Parathyroid adenoma (tissue), 2 donors: ENCODE data around the gene NUDT22.

Experiments used
- H2AFZ ChIP-seq: fragments of 300-600 bp; sonication (generic); one replicate; pipeline ENCODE4 v1.7.0; 2017; ENCODE audit warnings: antibody characterized with exemption, mild to moderate bottlenecking
- H3K27ac ChIP-seq: fragments of 300-600 bp; sonication (generic); one replicate; pipeline ENCODE4 v1.7.0; 2017
- H3K27me3 ChIP-seq: fragments of 300-600 bp; sonication (generic); one replicate; pipeline ENCODE4 v1.7.0; 2017; ENCODE audit warnings: low read length; ENCODE audit not compliant: control insufficient read depth, insufficient read depth
- H3K36me3 ChIP-seq: fragments of 300-600 bp; sonication (generic); one replicate; pipeline ENCODE4 v1.7.0; 2017; ENCODE audit warnings: low read length; ENCODE audit not compliant: control insufficient read depth, insufficient read depth
- H3K4me1 ChIP-seq: fragments of 300-600 bp; sonication (generic); one replicate; pipeline ENCODE4 v1.7.0; 2017; ENCODE audit warnings: control low read depth
- H3K4me2 ChIP-seq: fragments of 300-600 bp; sonication (generic); one replicate; pipeline ENCODE4 v1.7.0; 2017; ENCODE audit warnings: low read length
- H3K4me3 ChIP-seq: fragments of 300-600 bp; sonication (generic); one replicate; pipeline ENCODE4 v1.7.0; 2017; ENCODE audit warnings: low read depth, low read length
- H3K79me2 ChIP-seq: fragments of 300-600 bp; sonication (generic); one replicate; pipeline ENCODE4 v1.7.0; 2017; ENCODE audit warnings: control low read depth
- H3K9ac ChIP-seq: fragments of 300-600 bp; sonication (generic); one replicate; pipeline ENCODE4 v1.7.0; 2017; ENCODE audit warnings: mild to moderate bottlenecking
- H3K9me3 ChIP-seq: fragments of 300-600 bp; sonication (generic); one replicate; pipeline ENCODE4 v1.7.0; 2017; ENCODE audit warnings: low read length; ENCODE audit not compliant: control insufficient read depth
- TF ChIP-seq, protein P1 (sequence below): fragments of 300-600 bp; sonication (generic); IDR thresholded peaks from one replicate; pipeline ENCODE4 v1.7.0; 2017; ENCODE audit warnings: antibody characterized with exemption, mild to moderate bottlenecking
- donor health status: primary hyperparathyroidism.

Gene NUDT22

DNA sequence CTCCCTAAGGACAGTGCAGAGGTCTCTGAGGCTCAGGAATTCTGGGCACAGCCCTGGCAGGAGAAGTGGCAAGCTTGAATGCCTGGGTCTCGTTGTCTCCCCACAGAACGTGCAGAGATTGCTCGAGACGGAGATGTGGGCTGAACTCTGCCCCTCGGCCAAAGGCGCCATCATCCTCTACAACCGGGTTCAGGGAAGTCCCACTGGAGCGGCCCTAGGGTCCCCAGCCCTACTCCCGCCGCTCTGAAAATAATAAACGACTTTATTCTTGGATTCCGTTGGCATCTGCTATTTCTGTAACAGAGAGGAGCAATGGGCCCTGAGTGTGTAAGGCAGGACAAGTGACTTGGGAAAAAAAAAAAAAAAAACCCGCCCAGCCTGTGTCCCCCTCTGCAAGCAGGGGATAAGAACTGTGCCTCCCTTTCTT is 3.7 kb downstream of the NUDT22 start:
- TF ChIP-seq, protein P1, sequence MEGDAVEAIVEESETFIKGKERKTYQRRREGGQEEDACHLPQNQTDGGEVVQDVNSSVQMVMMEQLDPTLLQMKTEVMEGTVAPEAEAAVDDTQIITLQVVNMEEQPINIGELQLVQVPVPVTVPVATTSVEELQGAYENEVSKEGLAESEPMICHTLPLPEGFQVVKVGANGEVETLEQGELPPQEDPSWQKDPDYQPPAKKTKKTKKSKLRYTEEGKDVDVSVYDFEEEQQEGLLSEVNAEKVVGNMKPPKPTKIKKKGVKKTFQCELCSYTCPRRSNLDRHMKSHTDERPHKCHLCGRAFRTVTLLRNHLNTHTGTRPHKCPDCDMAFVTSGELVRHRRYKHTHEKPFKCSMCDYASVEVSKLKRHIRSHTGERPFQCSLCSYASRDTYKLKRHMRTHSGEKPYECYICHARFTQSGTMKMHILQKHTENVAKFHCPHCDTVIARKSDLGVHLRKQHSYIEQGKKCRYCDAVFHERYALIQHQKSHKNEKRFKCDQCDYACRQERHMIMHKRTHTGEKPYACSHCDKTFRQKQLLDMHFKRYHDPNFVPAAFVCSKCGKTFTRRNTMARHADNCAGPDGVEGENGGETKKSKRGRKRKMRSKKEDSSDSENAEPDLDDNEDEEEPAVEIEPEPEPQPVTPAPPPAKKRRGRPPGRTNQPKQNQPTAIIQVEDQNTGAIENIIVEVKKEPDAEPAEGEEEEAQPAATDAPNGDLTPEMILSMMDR: no peak
- Histone ChIP-seq H3K79me2 (no peaks in the 10 kb centered on the region), H3K27me3 (no peaks in the 10 kb centered on the region), H3K4me3 (peak overlapping the region; percentile 77), H3K27ac (peak overlapping the region; percentile 81), H3K4me1 (peaks cover 7% of the 10 kb centered on the region), H3K9ac (no peak overlapping the region), H3K4me2 (peak overlapping the region; percentile 89), H3K36me3 (no peaks in the 10 kb centered on the region), H3K9me3 (no peaks in the 10 kb centered on the region), H2AFZ (peak overlapping the region; percentile 76)

DNA sequence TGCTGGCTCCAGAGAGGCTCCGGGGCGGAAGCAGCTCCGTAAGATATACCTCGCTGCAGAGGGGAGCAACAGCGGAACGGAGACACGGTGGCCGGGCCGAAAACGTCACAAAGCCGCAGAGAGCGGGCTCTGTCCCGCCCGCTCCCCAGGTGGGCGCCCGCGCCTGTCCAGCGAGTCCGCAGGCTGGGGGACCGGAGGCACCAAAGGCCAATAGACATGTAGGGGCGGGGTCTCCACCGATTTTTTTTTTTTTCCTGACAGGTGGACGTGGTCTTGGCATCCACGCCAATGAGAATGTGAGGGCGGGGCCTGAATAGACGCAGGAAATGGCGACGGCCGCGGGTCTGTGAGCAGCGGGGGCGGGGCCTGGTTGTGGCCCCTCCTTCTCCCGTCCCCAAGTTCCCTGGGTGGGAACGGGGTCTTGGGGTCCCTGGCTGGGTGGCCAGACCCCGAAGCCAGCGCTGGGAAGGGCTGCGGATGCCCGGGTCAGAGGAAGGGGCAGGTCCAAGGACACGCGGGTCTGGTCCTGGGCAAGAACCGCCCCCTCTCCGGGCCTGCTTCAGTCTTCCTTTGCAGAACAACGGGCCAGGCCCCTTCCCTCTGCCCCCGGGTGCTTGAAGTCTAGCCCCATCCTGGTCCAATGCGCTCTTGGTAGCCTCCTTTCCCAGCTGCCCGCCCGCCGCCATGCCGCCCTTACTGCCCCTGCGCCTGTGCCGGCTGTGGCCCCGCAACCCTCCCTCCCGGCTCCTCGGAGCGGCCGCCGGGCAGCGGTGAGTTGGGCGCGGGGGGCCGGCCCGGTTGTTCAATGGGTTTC is 4.3 kb downstream of the NUDT22 start, which contains the start of gene DNAJC4:
Gene DNAJC4, plus strand, starts transcription at position 378 of the 814 bp plus-strand sequence. Its CDS starts 307 bp downstream, at position 685.
- TF ChIP-seq, protein P1: no peak
- H3K27me3 ChIP-seq: no peaks in the 10 kb centered on the region
- H3K9me3 ChIP-seq: no peaks in the 10 kb centered on the region
- peaks cover 7% of the 10 kb centered on the region for H3K4me1 ChIP-seq
- H3K36me3 ChIP-seq: no peaks in the 10 kb centered on the region
- peak within 1 kb of the TSS; percentile 46 for H3K9ac ChIP-seq
- H3K27ac ChIP-seq: peak within 1 kb of the TSS; percentile 81
- peak within 1 kb of the TSS; percentile 76 for H2AFZ ChIP-seq
- peak within 1 kb of the TSS; percentile 77 for H3K4me3 ChIP-seq
- H3K4me2 ChIP-seq: peak within 1 kb of the TSS; percentile 89
- H3K79me2 ChIP-seq: no peaks in the 10 kb centered on the region

DNA sequence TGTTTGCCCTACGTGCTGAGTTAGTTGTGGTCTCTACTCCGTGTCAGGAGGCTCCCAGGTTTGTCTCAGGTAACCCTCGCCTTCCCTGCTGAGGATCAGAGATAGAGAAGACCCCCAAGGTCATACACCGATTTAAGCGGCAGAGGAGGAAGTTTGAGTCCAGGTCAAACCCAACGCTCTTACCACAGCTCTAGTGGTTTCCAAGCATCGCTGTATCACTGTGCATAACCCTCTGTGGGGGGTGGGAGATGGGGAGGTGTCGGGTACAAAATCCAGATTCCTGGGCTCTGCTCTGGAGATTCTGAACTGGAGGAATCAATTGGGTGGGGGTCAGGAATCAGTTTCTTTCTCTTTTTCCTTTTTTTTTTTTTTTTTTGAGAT is 4.9 kb downstream of the NUDT22 start:
- peak overlapping the region; percentile 77 for H3K4me3 ChIP-seq
- TF ChIP-seq, protein P1: no peak
- H3K79me2 ChIP-seq: no peaks in the 10 kb centered on the region
- peak overlapping the region; percentile 46 for H3K9ac ChIP-seq
- H3K27me3 ChIP-seq: no peaks in the 10 kb centered on the region
- H3K4me2 ChIP-seq: peak overlapping the region; percentile 89
- no peaks in the 10 kb centered on the region for H3K36me3 ChIP-seq
- peak overlapping the region; percentile 81 for H3K27ac ChIP-seq
- no peaks in the 10 kb centered on the region for H3K9me3 ChIP-seq
- peaks cover 7% of the 10 kb centered on the region for H3K4me1 ChIP-seq
- peak overlapping the region; percentile 76 for H2AFZ ChIP-seq

DNA sequence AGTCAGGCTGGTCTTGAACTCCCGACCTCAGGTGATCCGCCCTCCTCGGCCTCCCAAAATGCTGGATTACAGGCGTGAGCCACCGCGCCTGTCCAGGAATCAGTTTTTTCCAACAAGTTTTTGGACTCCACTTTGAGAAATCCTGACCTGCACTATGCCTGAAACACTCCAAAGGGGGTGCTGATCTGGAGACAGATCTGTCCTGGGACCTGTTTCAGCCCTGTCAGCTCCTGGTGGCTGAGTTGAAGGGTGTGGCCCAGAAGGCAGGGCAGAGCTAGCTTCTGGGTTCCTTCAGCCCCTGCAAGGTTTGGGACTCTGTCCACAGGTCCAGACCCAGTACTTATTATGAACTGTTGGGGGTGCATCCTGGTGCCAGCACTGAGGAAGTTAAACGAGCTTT is 5.5 kb downstream of the NUDT22 start:
- H3K4me1 ChIP-seq: peaks cover 7% of the 10 kb centered on the region

More for the DNA sequence above, 5.5 kb downstream of the NUDT22 start:
- TF ChIP-seq, protein P1: no peak
- Histone ChIP-seq H2AFZ (no peak overlapping the region), H3K27ac (no peak overlapping the region), H3K4me2 (no peak overlapping the region), H3K9me3 (no peaks in the 10 kb centered on the region), H3K36me3 (no peaks in the 10 kb centered on the region), H3K9ac (no peak overlapping the region), H3K27me3 (no peaks in the 10 kb centered on the region), H3K4me3 (no peak overlapping the region), H3K79me2 (no peaks in the 10 kb centered on the region)
